ENCODE data around the gene PDCL2.
"Not testable (repeated sequence)": the region's sequence is repeated elsewhere in the genome, so short reads cannot be mapped to it uniquely, and the experiment has no call there.

PDCL2 gene

DNA sequence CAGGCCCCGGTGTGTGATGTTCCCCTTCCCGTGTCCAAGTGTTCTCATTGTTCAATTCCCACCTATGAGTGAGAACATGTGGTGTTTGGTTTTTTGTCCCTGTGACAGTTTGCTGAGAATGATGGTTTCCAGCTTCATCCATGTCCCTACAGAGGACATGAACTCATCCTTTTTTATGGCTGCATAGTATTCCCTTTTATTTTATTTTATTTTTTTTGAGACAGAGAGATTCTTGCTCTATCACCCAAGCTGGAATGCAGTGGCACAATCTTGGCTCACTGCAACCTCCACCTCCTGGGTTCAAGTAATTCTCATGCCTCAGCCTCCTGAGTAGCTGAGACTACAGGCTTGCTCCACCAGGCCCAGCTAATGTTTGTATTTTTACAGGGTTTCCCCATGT is 9.3 kb downstream of the PDCL2 start:
- DNase-seq, result not testable (repeated sequence)

DNA sequence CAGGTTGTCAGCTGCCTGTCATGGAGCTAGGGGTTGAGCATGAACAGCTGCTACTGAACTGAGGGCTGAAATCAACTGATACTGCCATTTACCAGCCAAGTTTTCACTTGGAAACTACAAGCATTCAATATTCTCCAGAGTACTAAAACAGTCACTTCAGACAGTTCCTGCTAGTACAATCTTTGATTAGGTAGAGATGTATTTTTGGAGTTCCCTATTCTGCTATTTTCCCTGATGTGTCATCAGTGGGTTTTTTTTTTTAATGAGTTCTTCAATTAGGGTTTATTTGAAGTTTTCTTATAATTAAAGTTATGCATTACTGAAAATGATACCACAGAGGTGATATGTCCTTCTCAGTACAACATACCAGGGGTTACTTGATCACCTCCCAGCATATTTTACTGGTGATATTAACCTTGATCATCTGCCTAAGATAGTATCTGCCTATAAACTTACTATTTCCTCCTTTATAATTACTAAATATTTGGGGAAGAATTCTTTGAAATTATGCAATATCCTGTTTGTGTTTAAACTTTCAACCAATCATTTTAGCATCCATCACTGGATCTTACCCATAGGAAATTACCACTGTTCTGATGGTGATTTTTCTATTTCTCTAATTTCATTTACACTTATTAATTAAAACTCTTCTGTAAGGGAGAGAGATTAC is 13.6 kb downstream of the PDCL2 start:
- no peak for DNase-seq

DNA sequence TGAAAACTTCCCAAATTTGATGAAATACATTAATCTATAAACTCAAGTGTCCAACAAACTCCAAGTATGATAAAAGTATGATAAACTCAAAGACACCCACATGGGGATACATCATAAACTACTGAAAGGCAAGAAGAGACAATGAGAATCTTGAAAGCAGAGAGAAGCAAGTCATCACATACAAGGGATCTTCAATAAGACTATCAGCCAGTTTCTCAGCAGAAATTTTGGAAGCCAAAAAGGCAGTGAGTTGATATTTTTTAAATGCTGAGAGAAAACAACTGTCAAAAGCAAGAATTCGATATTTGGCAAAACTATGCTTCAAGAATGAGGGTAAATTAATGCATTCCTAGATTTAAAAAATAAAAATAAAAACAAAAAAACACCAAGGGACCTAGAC is 16.5 kb downstream of the PDCL2 start:
- DNase-seq, result no peak

DNA sequence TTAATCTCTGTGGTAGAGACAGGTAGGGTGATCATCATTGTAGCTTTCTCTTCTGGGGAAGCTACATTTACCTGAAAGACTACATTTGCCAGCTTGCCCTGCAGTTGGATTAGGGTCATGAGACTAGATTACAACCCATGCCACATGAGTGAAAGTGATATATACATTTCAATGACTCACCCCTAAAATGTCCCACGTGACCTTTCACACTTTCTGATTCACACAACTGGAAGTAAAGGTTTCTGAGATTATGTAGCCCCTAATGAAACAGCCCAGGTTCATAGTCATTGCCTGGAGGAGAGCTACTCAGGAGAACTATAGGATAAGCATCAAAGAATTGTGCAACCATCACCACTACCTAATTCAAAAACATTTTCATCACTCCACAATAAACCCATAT is 17.8 kb downstream of the PDCL2 start:
- no peak for DNase-seq

DNA sequence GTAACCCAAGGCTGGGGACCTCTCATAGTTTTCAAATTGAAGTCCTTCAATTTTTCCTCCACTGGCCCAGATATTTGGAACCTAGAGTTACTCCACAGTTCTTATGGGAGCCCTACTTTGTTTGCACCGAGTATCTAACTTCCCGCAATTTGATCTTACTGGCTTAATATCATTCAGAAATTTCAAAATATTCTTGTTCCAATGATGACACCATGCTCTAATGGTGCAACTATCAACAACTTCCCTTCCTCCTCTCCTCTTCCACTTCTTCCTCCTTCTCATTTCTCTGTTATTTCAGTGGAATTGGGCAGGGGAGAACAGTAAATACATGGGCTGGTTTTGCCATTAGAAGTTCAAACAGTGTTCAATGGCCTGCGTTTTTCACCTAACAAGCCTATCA is 20.2 kb downstream of the PDCL2 start:
- DNase-seq, result no peak

DNA sequence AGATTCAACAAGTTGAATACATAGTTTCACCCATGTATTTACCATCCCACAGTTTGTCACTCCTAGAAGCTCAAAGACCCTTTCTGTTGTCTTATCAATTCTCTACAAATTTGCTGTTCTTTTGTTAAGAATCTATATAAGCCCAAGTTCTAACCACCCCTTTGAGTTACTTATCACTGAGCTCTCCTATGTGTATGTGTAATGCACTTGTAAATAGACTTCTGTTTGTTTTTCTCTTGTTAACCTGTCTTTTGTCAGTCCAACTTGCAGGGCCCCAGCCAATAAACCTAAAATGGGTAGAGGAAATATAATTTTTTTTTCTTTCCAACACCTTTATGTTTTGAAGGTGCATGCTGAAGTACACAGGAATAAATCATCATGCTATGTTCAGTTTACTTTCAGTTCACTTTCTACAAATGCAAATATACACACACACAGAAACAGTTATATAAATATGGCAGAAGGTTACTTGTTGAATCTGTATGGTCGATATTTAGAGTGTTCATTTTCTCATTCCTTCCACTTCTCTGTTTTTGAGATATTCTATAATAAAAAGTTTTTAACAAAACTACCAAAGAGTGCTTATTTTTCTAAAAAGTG is 23.0 kb downstream of the PDCL2 start:
- DNase-seq, result no peak

DNA sequence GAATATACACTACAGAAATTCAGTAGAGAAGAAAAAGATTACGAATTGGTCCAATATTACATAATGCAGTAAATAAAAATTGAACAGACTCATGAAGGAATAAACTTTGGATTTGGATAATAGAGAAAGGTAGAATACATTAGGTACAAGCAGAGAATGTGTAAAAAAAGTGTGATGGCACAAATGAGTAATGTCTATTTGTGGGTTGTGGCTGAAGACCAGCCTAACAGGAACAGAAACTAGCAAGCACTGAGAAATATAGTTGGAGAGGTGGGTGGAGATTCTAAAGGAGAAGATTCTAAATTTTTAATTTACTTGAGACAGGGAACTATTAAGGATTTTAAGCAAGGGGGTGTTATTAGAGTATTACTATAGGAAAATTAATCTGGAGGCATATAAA is 30.2 kb downstream of the PDCL2 start:
- DNase-seq, result no peak

DNA sequence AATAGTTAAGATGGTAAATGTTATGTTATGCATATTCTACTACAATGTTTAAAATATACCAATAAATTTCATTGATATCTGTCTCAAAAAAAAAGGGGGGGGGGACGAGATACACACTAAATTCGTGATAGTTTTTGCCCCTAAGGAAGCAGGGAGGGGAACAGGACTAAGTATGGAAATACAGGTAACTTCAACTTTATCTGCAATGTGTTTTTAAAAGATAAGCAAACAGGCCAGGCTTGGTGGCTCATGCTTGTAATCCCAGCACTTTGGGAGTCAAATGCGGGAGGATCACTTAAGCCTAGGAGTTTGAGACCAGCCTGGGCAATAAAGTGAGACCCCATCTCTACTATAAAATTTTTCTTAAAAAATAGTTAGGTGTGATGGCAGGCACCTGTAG is 31.9 kb downstream of the PDCL2 start:
- DNase-seq, result no peak

DNA sequence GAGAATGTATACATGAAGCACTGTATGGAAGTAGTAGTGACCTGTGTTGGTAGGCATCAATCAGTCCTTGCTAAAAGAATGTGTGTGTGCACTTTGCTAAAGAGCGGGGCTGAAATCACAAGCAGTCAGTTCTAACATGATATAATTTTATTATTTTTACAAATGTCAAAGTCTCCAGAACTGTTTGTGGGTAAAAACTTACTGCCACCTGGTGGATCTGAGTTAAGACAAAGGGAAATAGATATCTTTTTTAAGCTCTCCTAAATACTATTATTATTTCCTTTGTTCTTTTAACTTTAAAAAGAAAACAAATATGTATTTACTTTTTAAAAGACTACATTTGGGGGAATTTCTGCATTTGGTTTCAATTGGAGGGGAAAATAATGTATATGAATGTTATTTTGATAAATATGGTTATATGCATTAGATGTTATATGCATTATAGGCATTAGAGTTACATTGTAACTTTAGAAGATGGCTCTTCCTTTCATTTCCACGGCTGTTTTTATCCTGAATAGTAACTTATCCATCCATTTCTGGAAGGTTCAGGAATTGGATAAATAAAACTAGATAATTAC is 37.5 kb downstream of the PDCL2 start:
- peak in 1 of 3 experiments; percentile 22 for DNase-seq

DNA sequence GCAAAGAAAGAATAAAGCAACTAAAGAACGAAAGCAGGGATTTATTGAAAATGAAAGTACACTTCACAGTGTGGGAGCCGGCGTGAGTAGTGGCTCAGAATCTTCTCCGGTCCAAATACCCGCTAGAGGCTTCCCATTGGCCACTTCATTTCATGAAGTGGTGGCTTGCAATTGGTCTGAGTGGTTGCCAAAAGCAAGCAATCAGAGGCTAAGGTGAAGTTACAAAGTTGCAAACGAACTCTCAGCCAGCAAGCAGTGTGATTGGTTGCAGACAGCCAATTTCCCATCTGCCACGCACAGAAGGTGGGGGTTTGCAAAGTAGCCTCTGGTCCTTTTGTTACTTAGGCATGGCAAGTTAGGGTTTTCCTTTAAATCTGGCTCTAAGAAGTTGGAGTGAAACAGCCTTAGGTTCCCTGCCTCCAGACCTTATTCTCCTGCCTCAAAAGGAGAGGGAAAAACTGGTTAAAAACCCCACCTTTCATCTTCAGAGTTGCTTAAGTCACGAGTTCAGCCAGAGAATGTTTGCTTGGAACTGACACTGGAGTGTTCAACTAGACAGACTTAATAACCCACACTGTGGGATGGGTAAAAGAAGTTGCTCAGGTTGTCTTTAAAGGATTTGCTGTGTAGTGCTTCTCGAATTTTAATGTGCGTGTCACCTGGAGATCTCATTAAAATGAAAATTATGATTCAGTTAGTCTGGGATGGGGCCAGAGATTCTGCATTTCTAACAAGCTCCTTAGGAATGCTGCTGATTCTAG is 38.4 kb downstream of the PDCL2 start:
- DNase-seq, result no peak

DNA sequence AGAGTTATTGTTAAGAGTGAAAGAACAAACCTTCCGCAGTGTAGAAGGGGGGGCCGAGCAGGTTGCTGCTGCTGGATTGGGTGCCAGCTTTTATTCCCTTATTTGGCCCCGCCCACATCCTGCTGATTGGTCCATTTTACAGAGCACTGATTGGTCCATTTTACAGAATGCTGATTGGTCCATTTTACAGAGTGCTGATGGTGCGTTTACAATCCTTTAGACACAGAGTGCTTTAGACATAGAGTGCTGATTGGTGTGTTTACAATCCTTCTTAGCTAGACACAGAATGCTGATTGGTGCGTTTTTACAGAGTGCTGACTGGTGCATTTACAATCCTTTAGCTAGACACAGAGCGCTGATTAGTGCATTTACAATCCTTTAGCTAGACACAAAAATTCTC is 40.1 kb downstream of the PDCL2 start:
- not testable (repeated sequence) for DNase-seq

DNA sequence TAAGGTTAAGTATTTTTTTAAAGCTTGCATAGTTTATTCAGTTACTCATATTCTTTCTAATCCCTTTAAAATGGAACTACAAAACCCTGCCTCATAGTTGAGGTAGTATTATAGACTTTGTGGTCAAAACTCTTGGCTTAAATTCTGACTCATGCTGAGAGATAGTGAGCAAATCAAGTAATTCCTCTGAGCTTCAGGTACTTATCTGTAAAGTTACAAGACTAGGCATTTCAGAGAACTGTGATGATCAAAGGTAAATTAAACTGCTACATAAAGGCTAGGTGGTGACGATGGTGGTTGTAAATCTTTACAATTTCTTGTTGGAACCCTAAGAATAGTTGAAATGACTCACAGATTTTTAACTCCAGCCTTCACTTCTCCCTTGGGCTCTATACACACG is 42.2 kb downstream of the PDCL2 start:
- DNase-seq, result no peak

DNA sequence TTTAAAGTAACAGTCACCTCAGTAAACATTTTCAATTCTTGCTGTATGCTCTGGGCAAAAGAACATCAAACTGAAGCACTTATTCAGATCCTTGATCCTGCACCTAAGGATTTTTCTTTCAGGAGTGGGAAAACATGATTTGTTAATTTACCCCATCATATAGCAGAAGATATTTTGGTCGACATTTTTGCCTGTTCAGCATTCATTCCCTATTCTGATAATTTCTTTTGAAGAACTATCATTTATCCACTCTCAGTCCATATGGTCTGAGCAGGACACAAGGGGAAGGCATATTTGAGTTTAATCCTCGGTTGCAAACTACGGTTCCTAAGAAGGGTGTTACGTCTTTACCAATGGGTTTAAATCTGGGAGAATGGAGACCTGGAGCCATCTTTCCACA is 44.1 kb downstream of the PDCL2 start:
- peak in 1 of 3 experiments; percentile 64 for DNase-seq

DNA sequence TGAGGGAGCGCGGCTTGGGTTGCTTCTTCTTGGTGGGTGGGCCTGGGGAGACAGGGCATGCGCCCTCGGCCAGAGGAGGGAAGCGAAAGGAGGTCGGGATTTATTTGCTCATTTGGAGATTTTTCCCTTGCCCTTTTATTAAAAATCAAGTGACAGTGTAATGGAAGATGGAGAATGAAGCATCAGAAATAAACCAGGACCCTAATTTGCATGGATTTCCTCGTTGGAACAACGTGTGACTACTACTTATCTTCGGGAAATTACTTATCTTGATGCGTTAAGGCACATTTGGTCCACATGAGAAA is 44.6 kb downstream of the PDCL2 start:
- peak in 1 of 3 experiments; percentile 65 for DNase-seq

DNA sequence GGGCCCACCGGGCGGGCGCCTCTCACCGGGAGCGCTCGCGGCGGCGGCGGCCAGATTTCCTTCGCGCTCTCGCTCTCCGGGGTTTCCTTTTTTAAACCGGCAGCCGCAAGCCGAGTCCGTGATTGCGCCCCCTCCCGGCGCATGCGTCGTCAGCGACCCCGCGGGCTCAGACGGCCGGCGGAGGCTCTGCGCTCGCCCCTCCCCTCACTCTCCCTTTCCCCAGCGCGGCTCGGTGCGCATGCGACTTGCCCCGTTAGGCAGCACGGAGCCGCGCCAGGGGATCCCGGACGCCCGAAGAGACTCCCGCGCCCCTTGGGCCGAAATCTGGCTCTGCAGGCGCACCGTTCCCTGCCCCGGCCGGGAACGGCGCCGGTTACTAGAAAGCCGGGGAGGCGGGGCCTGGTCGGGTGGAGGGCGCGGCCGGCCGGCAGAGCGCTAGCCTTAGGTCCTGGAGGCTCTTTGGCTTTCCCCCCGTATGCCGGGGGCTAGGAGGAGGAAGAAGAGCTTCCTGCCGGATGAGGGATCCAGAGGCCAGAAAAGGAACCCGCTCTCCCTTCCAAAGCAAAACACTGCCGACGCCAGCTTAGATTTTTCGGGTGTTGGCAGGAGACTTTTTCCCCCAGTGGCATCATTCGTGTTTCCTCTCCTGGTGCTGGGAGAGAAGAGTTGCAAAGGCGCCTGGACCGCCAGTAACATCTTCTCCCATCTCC is 45.1 kb downstream of the PDCL2 start, which contains the start of gene CLOCK:
TSS of gene CLOCK (minus strand) at position 154 of the 710 bp plus-strand sequence. CDS start 64,124 bp downstream, outside the sequence.
- DNase-seq, result peak; percentile 91 to 95 (median 93)

DNA sequence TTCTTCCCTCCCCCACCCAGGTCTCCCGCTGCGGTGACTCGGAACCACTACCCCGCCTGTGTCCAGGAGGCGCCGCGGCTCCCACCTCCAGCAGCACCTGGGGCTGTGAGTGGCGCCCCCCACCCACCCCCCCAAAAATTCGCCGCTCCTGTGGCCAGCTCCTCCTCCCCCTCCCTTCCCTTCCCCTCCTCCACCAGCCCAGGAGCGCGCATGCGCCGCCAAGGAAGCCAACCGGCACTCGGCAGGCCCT is 45.6 kb downstream of the PDCL2 start:
- no peak for DNase-seq

DNA sequence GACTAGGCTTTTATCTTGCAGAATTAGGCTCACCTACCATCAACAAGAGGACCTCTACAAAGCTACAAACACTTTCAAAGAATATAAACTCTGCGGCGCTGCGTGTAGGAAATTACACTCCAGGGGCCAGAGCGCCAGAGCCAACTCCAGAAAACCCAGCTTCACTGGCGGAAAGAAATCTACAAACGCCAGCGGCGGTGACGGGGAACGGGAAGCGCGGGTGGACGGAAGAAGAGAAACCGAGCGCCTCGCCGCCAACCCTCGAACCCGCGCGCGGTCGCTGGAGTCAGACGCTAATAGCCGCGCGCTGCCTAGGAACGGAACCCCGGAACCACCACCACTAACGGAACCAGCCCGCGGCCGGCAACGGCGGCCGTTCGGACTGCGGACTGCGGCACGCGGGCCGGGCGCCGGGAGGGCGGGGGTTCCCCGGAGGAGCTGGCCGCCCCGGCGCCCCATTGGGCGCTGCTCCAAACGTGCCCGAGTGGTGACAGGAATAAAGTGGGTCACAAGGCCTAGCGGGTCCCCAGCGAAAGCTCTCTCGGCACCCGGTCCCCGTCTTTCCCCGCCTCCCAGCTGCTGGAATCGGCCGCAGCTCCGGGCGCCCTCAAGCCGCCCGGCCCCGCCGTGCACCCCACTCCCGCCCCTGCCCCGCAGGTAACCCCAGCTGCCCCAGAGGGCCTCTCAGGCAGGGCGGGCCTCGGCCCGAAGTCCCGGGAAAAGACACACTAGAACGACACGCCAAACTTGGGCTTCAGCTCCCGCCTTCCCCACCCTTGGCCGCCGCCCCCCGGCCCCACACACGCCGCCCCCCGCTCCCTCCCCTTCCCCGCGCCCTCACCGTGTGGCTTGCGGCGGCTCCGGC is 46.2 kb downstream of the PDCL2 start:
- DNase-seq, result peak; percentile 80 to 90 (median 86)

DNA sequence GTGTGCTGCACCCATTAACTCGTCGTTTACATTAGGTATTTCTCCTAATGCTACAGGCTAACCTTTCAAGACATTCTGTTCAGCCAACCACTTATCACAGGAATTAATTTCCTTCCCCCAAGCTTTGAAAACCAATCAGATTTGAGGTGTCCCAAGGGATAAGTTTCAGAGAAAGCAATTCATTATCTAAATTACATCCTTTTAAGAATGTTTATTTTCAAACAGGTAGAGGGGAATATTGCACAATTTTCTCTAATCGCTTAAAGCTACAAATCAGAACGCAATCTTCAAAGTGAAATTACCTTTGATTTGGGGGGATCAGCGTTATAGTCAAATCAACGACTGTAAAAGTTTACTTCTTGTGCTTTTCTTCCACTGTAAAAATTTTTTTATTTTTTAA is 46.9 kb downstream of the PDCL2 start:
- peak in 1 of 3 experiments; percentile 75 for DNase-seq

DNA sequence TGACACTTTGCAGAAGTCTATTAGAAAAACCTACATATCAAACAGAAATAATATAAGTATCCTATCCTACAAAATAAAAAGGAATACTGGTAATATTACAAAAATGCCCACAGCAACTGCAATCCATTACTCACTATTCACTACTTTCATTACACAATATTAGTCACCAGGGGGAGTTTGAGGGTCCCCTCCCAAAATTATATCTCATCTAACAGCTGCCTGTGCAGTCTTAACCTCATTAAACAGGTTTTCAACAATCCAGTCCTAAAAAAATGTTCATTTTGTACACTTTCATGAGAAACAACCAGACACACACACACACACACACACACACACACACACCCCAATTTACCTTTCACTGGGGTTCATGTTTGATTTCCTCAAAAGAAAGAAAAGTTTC is 48.2 kb downstream of the PDCL2 start:
- DNase-seq, result peak in 1 of 3 experiments; percentile 15

DNA sequence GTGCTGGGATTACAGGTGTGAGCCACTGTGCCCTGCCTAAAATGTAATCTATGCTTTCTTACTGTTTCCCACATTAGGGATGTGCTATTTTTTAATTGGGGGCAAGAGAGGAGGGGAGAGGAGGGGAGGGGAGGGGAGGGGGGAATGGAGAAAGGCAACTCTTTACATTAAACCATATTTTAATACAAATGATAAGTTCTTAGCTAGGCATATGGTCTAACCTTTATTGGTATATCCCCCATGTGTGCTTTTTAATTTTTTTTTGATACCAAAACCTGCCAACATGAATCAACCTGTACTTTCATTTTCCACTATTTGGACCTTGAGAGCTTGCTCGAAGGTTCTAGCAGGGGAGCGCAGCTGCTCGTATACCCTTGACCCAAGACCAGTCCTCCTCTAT is 51.8 kb downstream of the PDCL2 start:
- no peak for DNase-seq

DNA sequence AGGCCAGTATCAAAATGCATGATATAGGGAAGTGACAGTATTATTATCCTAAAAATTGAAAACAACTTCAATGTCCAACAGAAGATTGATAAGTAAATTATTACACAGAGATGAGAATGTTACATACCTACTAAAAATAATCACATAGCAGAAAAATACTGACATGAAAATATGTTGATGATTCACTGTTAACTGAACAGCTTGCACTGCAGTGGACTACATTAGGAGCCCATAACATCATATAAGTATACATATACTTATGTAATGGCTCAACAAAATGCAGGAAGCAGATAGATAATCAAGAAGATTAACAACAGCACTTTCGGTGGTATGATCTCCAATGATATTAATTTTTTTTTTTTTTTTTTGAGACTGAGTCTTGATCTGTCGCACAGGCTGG is 52.4 kb downstream of the PDCL2 start:
- DNase-seq, result no peak

DNA sequence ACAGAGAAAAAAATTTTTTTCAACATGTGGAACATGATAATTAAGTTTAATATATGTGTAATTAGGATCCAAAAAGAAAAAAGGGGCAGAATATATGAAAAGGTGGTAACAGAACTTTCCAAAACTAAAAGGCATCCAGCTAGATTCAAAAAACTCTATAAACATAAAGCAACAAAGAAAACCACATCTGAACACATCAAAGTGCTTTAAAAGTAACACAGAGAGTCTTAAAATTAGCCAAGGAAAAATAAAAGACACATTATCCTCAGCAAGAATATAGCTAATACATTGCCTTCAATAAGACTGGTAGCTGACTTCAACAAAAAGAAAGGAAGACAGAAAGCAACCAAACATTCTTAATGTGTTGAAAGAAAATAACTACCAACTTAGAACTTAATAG is 53.5 kb downstream of the PDCL2 start:
- DNase-seq, result no peak

DNA sequence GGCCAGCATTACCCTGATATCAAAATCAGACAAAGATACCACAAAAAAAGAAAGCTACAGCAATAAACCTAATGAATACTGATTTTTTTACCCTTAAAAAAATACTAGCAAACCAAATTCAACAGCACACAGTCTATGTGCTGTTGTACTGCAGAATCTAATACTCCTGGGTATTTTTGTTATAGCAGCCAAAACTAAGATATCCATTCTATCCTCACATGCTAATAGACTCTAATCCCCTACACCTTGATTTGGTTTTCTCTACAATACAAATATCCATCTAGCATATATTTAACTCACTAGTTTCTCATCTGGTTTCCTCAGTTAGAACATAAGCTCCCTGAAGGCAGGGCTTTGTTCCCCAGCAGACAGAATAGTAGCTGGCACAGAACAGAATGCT is 57.7 kb downstream of the PDCL2 start:
- no peak for DNase-seq
